Fibroblast of villous mesenchyme (primary cell): ENCODE results near the gene YWHAQ. TPM values are rescaled to one million over a fixed set of nuclear protein-coding genes. Genes with fewer than 3 reads are reported as not detected.

Source experiments
- DNase-seq: peaks from one replicate; pipeline ENCODE4 v3.0.0-alpha.2; 2010; ENCODE audit warnings: low read depth
- H3K4me3 ChIP-seq: 2 replicates; pipeline ENCODE4 v1.5.1; 2011; ENCODE audit warnings: low read depth, mild to moderate bottlenecking, low read length
- total RNA-seq: library from RNA; depleted of rRNA; stranded (reverse); fragments of >200 nt; gene quantifications from 2 replicates; pipeline ENCODE4 v1.2.3, GENCODE V29; 2012
- TF ChIP-seq, protein P1 (sequence below): IDR thresholded peaks from 2 replicates; pipeline ENCODE4 v1.5.1; 2012; ENCODE audit warnings: low read depth, mild to moderate bottlenecking, low read length; ENCODE audit not compliant: insufficient read depth

The YWHAQ gene
- total RNA-seq, result 260 and 283 TPM in 2 replicates

DNA sequence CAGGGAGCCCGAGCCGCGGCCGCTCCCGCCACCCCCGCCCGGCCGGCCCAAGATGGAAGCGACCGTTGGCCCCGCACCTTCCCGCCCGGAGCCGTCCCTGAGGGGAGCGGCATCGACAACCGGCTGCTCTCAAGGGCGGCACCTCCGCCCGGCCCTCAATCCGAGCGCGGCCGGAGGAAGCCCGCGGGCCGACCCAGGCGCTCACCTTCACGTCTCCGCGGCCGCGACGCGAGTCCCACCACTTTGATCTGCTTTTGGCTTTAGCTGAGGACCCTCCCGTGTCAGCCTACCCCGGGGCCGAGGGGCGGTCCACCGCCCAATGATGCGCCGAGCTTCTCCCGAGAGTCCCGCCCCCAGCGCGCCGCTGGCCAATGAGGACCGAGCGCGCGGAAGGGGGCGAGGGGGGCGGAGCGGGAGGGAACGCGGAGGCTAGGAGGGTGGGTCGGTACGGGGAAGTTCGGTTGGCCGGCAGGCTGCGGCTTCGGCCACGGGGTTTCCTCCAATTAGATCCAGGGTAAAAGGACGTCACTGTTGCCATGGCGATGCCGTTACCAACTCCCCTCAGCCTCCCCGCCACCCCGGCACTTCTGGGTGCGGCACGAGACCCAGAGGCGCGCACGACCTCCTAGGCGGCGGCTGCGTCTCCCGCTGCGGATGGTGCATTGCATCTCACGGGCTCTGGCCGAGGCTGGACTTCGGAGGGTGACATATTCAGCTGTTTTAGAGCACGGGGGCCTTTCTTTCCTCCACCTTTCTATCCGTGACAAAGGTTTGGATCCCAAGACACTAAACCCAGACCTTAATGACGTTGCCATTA lies at the start of gene YWHAQ:
Gene YWHAQ (minus strand): TSS at position 262 of the 817 bp plus-strand sequence. CDS start 545 bp downstream, outside the sequence.
- TF ChIP-seq, protein P1, sequence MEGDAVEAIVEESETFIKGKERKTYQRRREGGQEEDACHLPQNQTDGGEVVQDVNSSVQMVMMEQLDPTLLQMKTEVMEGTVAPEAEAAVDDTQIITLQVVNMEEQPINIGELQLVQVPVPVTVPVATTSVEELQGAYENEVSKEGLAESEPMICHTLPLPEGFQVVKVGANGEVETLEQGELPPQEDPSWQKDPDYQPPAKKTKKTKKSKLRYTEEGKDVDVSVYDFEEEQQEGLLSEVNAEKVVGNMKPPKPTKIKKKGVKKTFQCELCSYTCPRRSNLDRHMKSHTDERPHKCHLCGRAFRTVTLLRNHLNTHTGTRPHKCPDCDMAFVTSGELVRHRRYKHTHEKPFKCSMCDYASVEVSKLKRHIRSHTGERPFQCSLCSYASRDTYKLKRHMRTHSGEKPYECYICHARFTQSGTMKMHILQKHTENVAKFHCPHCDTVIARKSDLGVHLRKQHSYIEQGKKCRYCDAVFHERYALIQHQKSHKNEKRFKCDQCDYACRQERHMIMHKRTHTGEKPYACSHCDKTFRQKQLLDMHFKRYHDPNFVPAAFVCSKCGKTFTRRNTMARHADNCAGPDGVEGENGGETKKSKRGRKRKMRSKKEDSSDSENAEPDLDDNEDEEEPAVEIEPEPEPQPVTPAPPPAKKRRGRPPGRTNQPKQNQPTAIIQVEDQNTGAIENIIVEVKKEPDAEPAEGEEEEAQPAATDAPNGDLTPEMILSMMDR, result no peak
- peak; percentile 99 for DNase-seq
- peak within 1 kb of the TSS; percentile 80 for H3K4me3 ChIP-seq

- TF ChIP-seq, protein P1, result no peak
- DNase-seq, result no peak
- no peak overlapping the region for H3K4me3 ChIP-seq
These were observed 49.3 kb upstream of the YWHAQ start for GRCh38 chr2:9680082-9680481.

GRCh38 chr2:9679218-9679617 lies 48.4 kb upstream of the YWHAQ start:
- DNase-seq, result no peak
- TF ChIP-seq, protein P1, result no peak
- no peak overlapping the region for H3K4me3 ChIP-seq

- no peak overlapping the region for H3K4me3 ChIP-seq
- TF ChIP-seq, protein P1, result no peak
- DNase-seq, result no peak
These were observed 47.7 kb upstream of the YWHAQ start for GRCh38 chr2:9678544-9678943.

- TF ChIP-seq, protein P1, result no peak
- H3K4me3 ChIP-seq, result peak overlapping the region; percentile 33
- peak; percentile 89 for DNase-seq
These were observed 44.9 kb upstream of the YWHAQ start for GRCh38 chr2:9675415-9676351.

- DNase-seq, result no peak
- no peak overlapping the region for H3K4me3 ChIP-seq
- TF ChIP-seq, protein P1, result no peak
These were observed 44.2 kb upstream of the YWHAQ start for GRCh38 chr2:9674891-9675414.
